GM21576 (cell line): ENCODE measurements around the gene SLC4A1.

Source experiments
- ATAC-seq: cut with Tn5 transposase; IDR thresholded peaks from one replicate; pipeline ENCODE4 v1.9.1; 2021; ENCODE audit warnings: mild to moderate bottlenecking, moderate library complexity; ENCODE audit not compliant: unreplicated experiment

SLC4A1 gene

GRCh38 chr17:44267818-44268490 is at the start of gene SLC4A1:
Gene SLC4A1, minus strand, starts transcription at chr17:44268135. Its CDS starts 5,269 bp downstream, at chr17:44262866.
- ATAC-seq: no peak

GRCh38 chr17:44317545-44317944 is 49.6 kb upstream of the SLC4A1 start:
- ATAC-seq: no peak

DNA sequence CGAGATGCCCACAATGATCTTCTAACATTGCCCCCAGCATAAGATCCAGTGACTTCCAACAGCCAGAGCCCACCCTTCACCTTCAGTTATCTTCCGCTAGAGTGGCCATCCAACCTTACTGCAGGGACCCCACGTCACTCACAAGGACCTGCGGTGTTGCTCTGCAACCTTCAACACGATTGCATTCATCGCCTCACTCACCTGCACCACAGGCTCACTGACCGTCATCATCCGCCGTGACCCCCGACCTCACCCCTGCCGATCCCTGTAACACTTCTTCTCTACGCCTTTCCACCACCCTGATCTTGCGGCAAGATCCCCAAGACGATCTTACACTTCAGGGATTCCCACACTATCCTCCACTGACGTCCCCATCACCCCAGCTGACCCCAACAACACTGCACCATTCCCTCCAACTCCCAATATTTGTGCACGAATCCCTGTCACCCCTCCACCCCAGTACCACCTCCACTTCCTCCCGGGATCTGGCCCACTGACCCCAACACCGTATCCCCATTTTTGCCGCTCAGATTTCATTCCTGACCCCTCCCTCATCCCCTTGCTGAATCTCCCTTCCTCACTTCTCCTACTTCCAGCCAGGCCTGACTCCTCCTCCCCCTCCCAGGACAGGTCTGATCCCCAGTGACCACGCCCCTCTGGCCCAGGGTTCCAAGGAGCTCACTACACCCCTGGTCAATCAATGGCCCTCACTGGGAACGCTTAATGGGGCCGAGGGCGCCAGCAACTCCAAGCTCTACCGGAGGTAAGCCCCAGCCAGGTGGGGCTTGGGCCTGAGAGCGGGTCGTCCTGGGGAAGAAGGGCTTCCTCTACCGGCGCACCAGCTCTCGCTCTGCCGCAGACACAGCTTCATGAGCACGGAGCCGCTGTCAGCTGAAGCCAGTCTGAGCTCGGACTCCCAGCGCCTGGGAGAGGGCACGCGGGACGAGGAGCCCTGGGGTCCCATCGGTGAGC is 48.1 kb upstream of the SLC4A1 start:
- ATAC-seq: no peak

- no peak for ATAC-seq
These were observed 47.1 kb upstream of the SLC4A1 start for GRCh38 chr17:44314869-44315661.

GRCh38 chr17:44314524-44314868 is 46.6 kb upstream of the SLC4A1 start:
- ATAC-seq: no peak

- ATAC-seq: no peak
These were observed 46.1 kb upstream of the SLC4A1 start for GRCh38 chr17:44314031-44314430.

GRCh38 chr17:44312396-44313104 is 44.6 kb upstream of the SLC4A1 start:
- ATAC-seq: no peak

DNA sequence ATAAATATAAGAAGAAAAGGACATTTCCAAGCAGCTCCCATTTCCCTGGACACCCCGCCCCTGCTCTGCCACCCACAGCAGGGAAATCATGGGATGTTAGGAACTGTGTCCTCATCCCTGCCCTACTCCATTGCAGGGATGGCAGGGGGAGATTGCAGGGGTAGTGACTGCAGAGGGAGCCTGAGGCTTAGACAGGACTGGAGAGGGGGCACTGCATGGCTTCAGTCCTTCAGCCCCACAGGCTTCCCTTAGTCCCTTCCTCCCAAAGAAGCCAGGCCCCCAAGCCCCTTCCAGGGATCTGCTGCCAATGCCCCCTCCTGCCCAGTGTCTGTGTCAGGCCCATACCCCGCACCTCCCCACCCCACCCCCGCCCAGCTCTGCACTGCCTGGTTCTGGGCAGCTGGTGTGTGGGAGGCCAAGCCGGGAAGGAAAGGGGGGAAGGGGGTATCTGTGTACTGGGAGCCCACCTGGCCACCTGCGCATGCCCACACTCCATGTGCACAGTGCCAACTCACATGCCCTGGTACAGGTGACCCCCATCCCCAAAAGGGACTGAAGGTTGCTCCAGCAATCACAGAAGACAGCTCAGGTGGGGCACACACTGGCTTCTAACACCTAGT is 43.7 kb upstream of the SLC4A1 start:
- ATAC-seq: no peak

DNA sequence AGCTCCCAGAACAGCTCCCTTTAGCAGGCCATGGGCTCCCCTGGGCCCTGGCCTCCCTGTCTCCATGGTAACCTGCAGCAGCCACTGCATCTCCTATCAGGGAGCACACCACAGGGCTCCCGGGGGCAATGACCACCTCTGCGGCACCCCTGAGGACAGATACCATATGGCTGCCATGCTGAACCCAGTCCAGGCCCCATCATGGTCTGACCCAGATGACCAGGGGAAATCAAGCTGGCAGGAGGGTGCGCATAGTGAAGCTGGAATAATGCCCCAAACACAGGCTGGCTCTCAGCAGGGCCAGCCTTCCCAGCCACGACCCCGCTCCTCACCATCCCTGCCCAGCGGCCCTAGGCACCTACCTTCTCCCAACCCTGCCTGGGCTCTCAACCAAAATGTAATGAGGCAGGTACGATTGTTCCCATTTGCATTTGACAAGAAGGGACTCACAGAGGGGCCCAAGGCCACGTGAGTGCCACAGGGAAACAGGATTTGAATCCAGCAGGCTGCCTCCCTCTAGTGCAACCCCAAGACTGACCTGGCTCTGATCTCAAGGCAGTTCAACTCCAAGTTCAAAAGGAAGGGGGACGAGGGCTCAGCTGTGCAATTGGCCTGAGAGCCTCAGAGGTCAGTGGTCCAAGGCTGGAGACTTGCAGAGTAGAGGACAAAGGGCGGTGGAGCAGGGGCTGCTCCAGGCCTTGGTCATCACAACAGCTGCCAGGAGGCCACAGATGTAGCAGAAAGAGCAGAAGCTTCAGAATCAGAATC is 42.9 kb upstream of the SLC4A1 start:
- ATAC-seq: no peak

DNA sequence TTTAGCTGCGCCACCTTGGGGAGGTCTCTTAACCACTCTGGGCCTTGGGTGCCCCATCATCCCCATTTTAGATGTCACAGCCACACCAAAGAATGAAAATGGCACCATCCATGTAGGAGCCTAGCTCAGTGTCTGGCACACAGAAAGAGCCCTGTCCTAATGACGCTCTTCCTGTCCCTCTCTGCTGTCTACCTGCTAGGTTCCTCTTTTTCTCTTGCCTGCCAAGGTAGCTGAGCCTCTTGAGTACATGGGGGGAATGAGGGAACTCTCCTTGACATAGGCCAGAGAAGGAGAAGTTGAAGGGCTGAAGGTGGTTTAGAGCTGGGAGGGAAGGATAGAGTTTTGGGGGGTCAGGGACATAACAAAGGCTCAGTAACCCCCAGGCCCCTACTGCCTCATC is 42.3 kb upstream of the SLC4A1 start:
- no peak for ATAC-seq

GRCh38 chr17:44309472-44309871 is 41.5 kb upstream of the SLC4A1 start:
- ATAC-seq: no peak

- no peak for ATAC-seq
These were observed 40.9 kb upstream of the SLC4A1 start for GRCh38 chr17:44308865-44309264.

- no peak for ATAC-seq
These were observed 40.4 kb upstream of the SLC4A1 start, which contains the start of gene RUNDC3A for GRCh38 chr17:44308320-44308818. Gene RUNDC3A, plus strand, starts transcription at chr17:44308601. Its CDS starts 232 bp downstream, at chr17:44308833.

DNA sequence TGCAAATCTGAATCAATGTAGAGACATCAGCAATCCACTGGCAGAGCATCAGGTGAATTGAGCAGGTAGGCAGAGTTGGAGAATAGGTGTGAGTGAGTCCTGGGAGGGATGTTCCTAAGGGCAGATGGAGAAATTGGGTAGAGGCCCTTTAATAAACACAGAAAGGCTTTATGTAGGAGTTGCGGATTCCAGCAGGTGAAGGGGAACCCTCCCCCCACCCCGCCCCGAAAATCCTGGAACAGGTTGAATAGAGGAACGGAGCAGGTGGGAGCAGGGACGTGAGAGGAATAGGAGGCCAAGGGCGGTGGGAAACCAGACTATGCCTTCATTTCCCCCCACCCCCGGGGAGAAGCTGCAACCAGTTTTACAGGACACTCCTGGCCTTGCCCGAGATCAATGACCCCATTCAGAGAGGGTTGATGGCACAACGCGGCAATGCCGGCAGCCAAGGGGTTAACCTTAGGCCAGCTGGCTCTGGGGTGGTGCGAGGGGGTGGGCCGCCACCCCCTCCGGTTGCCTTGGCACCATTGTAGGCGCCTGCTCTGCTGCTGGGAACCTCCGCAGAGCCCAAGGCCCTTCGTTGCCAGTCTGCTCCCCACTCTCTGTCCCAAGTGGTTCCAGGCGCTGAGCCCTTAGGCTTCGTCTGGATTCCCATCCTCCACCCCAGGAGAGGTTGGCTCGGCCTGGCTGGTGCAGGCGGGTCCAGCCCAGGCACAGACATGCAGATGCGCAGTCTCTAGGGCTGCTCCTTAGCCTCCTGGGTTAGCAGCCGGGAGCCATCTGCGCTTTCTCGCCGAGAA is 39.7 kb upstream of the SLC4A1 start:
- no peak for ATAC-seq

- no peak for ATAC-seq
These were observed 36.7 kb upstream of the SLC4A1 start for GRCh38 chr17:44304651-44305050.

DNA sequence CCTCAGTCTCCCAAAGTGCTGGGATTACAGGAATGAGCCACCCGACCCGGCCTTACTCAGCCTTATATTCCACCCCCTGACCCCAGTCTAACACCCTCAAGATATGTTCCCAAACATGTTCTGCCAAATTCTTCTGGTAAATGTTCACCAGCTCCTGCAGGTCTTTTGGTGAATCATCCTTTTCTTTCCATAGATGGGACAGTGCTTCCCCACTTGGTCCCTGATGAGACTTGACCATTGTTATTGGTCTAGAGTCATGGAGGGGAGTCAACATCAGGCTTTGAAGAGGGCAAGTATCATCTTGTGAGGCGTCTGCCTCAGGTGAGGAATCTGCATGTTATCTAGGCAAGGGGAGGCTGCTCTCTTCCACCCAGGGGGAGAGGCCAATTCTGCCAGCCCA is 30.0 kb upstream of the SLC4A1 start:
- no peak for ATAC-seq

- no peak for ATAC-seq
These were observed 25.7 kb upstream of the SLC4A1 start for GRCh38 chr17:44293509-44294226.

DNA sequence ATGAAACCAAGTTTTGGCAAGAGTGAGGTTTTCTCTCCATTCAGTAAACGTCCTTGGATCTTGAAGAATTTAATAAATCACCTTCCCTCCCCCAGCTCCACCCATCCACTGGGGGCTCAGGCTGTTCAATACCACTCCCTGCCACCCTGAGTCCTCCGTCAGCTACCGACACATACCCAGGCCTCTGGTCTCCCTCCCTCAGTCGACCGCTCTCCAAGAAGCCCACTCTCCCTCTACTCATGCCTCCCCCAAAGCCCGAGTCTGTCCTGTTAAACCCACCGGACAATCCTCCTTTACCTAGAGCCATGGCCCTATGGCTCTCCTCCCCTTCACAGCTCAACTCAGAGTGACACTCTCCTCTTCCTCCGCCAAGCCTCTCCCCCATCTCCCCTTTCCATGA is 19.7 kb upstream of the SLC4A1 start:
- ATAC-seq: no peak
